Measurements from ENCODE around the gene ZNF555. TPM values are rescaled to one million over a fixed set of nuclear protein-coding genes. Genes with fewer than 3 reads are reported as not detected.
"Not testable (repeated sequence)": the region's sequence is repeated elsewhere in the genome, so short reads cannot be mapped to it uniquely, and the experiment has no call there.

ZNF555 gene
- total and polyA plus RNA-seq, 2 donors: 4.4 to 14.8 TPM

- H3K4me1 ChIP-seq (ENCODE audit: insufficient read depth): no peaks in the 10 kb centered on the region
- no peaks in the 10 kb centered on the region for H3K36me3 ChIP-seq (ENCODE audit: insufficient read depth)
- DNase-seq (ENCODE audit: extremely low spot score): peak; percentile 51
- WGBS: 24% methylated on average over 9 of the region's 9 CpGs
- no peak overlapping the region for H3K4me3 ChIP-seq (ENCODE audit: low read depth, low read length)
- no peak overlapping the region for H3K27ac ChIP-seq (ENCODE audit: low read depth)
Observed at GRCh38 chr19:2887391-2887914, 46.2 kb downstream of the ZNF555 start.

GRCh38 chr19:2888731-2889224 is 47.5 kb downstream of the ZNF555 start:
- no peak overlapping the region for H3K27ac ChIP-seq (ENCODE audit: low read depth)
- H3K4me3 ChIP-seq (ENCODE audit: low read depth, low read length): no peak overlapping the region
- H3K4me1 ChIP-seq (ENCODE audit: insufficient read depth): no peaks in the 10 kb centered on the region
- WGBS: 67% methylated on average over 37 of the region's 37 CpGs
- no peaks in the 10 kb centered on the region for H3K36me3 ChIP-seq (ENCODE audit: insufficient read depth)
- no peak for DNase-seq (ENCODE audit: extremely low spot score)

- not testable (repeated sequence) for DNase-seq (ENCODE audit: extremely low spot score)
Observed at GRCh38 chr19:2890531-2890930, 49.3 kb downstream of the ZNF555 start.

GRCh38 chr19:2896694-2897093 is 55.4 kb downstream of the ZNF555 start:
- 78% methylated on average over 8 of the region's 8 CpGs for WGBS
- Histone ChIP-seq H3K36me3 (ENCODE audit: insufficient read depth) (no peaks in the 10 kb centered on the region), H3K27ac (ENCODE audit: low read depth) (no peak overlapping the region), H3K4me3 (ENCODE audit: low read depth, low read length) (no peak overlapping the region), H3K4me1 (ENCODE audit: insufficient read depth) (peaks cover 1% of the 10 kb centered on the region)
- DNase-seq (ENCODE audit: extremely low spot score): no peak

More at GRCh38 chr19:2890531-2890930, 49.3 kb downstream of the ZNF555 start:
- 82% methylated on average over 8 of the region's 8 CpGs for WGBS
- H3K4me3 ChIP-seq (ENCODE audit: low read depth, low read length); H3K4me1 ChIP-seq (ENCODE audit: insufficient read depth); H3K27ac ChIP-seq (ENCODE audit: low read depth); H3K36me3 ChIP-seq (ENCODE audit: insufficient read depth): not testable (repeated sequence)

GRCh38 chr19:2900296-2901252 is 59.3 kb downstream of the ZNF555 start, which contains the start of gene ZNF57:
ZNF57 (plus strand) TSS chr19:2900928; CDS start chr19:2901046, 118 bp downstream.
- Histone ChIP-seq H3K27ac (ENCODE audit: low read depth) (peak within 1 kb of the TSS; percentile 61), H3K4me3 (ENCODE audit: low read depth, low read length) (peak within 1 kb of the TSS; percentile 50), H3K4me1 (ENCODE audit: insufficient read depth) (peaks cover 1% of the 10 kb centered on the region), H3K36me3 (ENCODE audit: insufficient read depth) (no peaks in the 10 kb centered on the region)
- DNase-seq (ENCODE audit: extremely low spot score): peak; percentile 97
- WGBS: under 1% methylated on average over 100 of the region's 100 CpGs

GRCh38 chr19:2902590-2903218 is 61.4 kb downstream of the ZNF555 start:
- whole genome bisulfite sequencing: 84% methylated on average over 13 of the region's 13 CpGs
- H3K4me3 ChIP-seq (ENCODE audit: low read depth, low read length): no peak overlapping the region
- H3K27ac ChIP-seq (ENCODE audit: low read depth): no peak overlapping the region
- DNase-seq (ENCODE audit: extremely low spot score): no peak
- H3K4me1 ChIP-seq (ENCODE audit: insufficient read depth): peaks cover 3% of the 10 kb centered on the region
- no peaks in the 10 kb centered on the region for H3K36me3 ChIP-seq (ENCODE audit: insufficient read depth)

GRCh38 chr19:2903326-2903725 is 62.1 kb downstream of the ZNF555 start:
- WGBS: 91% methylated on average over 13 of the region's 13 CpGs
- not testable (repeated sequence) for H3K4me3 ChIP-seq (ENCODE audit: low read depth, low read length); H3K36me3 ChIP-seq (ENCODE audit: insufficient read depth); DNase-seq (ENCODE audit: extremely low spot score); H3K27ac ChIP-seq (ENCODE audit: low read depth); H3K4me1 ChIP-seq (ENCODE audit: insufficient read depth)

GRCh38 chr19:2905918-2906519 is 64.7 kb downstream of the ZNF555 start:
- Histone ChIP-seq H3K27ac (ENCODE audit: low read depth) (no peak overlapping the region), H3K36me3 (ENCODE audit: insufficient read depth) (no peaks in the 10 kb centered on the region), H3K4me3 (ENCODE audit: low read depth, low read length) (no peak overlapping the region), H3K4me1 (ENCODE audit: insufficient read depth) (peaks cover 2% of the 10 kb centered on the region)
- WGBS: 91% methylated on average over 11 of the region's 11 CpGs
- no peak for DNase-seq (ENCODE audit: extremely low spot score)

- no peak for DNase-seq (ENCODE audit: extremely low spot score)
- 88% methylated on average over 20 of the region's 20 CpGs for WGBS
Observed at GRCh38 chr19:2906631-2907195, 65.4 kb downstream of the ZNF555 start.

More at GRCh38 chr19:2906631-2907195, 65.4 kb downstream of the ZNF555 start:
- Histone ChIP-seq H3K4me3 (ENCODE audit: low read depth, low read length) (no peak overlapping the region), H3K36me3 (ENCODE audit: insufficient read depth) (no peaks in the 10 kb centered on the region), H3K4me1 (ENCODE audit: insufficient read depth) (peaks cover 2% of the 10 kb centered on the region), H3K27ac (ENCODE audit: low read depth) (no peak overlapping the region)

Other genes with a start within 250 kb of the ZNF555 start
- gene GNG7, start 138.8 kb upstream of the ZNF555 start, total RNA-seq: 2.8 TPM
- 13.9 TPM for gene GNG7, start 138.8 kb upstream of the ZNF555 start, polyA plus RNA-seq
- gene DIRAS1, start 120.1 kb upstream of the ZNF555 start, total RNA-seq: 3.2 TPM
- gene DIRAS1, start 120.1 kb upstream of the ZNF555 start, polyA plus RNA-seq: 13.3 TPM
- 14.3 TPM for gene SLC39A3, start 101.5 kb upstream of the ZNF555 start, total RNA-seq
- 44.0 TPM for gene SLC39A3, start 101.5 kb upstream of the ZNF555 start, polyA plus RNA-seq
- 17.6 TPM for gene SGTA, start 58.2 kb upstream of the ZNF555 start, total RNA-seq
- 65.5 TPM for gene SGTA, start 58.2 kb upstream of the ZNF555 start, polyA plus RNA-seq
- 29.2 TPM for gene THOP1, start 56.0 kb upstream of the ZNF555 start, total RNA-seq
- gene THOP1, start 56.0 kb upstream of the ZNF555 start, polyA plus RNA-seq: 50.4 TPM
- gene ZNF554, start 21.6 kb upstream of the ZNF555 start, total RNA-seq: 6.0 TPM
- 2.5 TPM for gene ZNF554, start 21.6 kb upstream of the ZNF555 start, polyA plus RNA-seq
- 1.3 TPM for gene ZNF556, start 25.9 kb downstream of the ZNF555 start, total RNA-seq
- 0.08 TPM for gene ZNF556, start 25.9 kb downstream of the ZNF555 start, polyA plus RNA-seq
- gene ZNF57, start 59.5 kb downstream of the ZNF555 start, total RNA-seq: 5.1 TPM
- 4.4 TPM for gene ZNF57, start 59.5 kb downstream of the ZNF555 start, polyA plus RNA-seq
- 6.8 TPM for gene ZNF77, start 103.5 kb downstream of the ZNF555 start, total RNA-seq
- gene ZNF77, start 103.5 kb downstream of the ZNF555 start, polyA plus RNA-seq: 4.3 TPM
- 1.4 TPM for gene TLE6, start 136.1 kb downstream of the ZNF555 start, total RNA-seq
- gene TLE6, start 136.1 kb downstream of the ZNF555 start, polyA plus RNA-seq: 2.4 TPM
- gene TLE2, start 187.8 kb downstream of the ZNF555 start, total RNA-seq: 14.1 TPM
- gene TLE2, start 187.8 kb downstream of the ZNF555 start, polyA plus RNA-seq: 69.9 TPM
- 65.0 TPM for gene TLE5, start 221.0 kb downstream of the ZNF555 start, total RNA-seq
- gene TLE5, start 221.0 kb downstream of the ZNF555 start, polyA plus RNA-seq: 725 TPM